ENCODE results near the gene FSTL3. TPM values are rescaled to one million over a fixed set of nuclear protein-coding genes. Genes with fewer than 3 reads are reported as not detected.

The FSTL3 gene
- total RNA-seq, 6 donors from 2014 or later = 109 to 335 (median 197) TPM

GRCh38 chr19:633068-633785 lies 43.0 kb upstream of the FSTL3 start, which contains the start of gene POLRMT:
POLRMT (minus strand) TSS chr19:633537; CDS start chr19:633512, 25 bp downstream.
- peak within 1 kb of the TSS; percentile 76 to 99 (median 88) for H3K4me3 ChIP-seq
- H3K36me3 ChIP-seq = peaks cover 0 to 23% (median 16%) of the 10 kb centered on the region in 4 donors
- no peaks in the 10 kb centered on the region for H3K27me3 ChIP-seq
- H3K9me3 ChIP-seq = no peaks in the 10 kb centered on the region
- peak within 1 kb of the TSS; percentile 67 to 76 (median 70) for H3K27ac ChIP-seq
- ATAC-seq (ENCODE audit: low FRiP score in 2 of 2) (peak; percentile 95 to 98), DNase-seq (peak; percentile 98 to 99)
- 0 to 1% methylated on average over 27 to 46 of the region's 67 CpGs for WGBS, 2 donors
- TF ChIP-seq POLR2A (IDR thresholded peaks at IDR 0.05) (peak in 1 of 4 donors; percentile 66), EP300 (IDR thresholded peaks at IDR 0.05) (no peak), POLR2AphosphoS5 (IDR thresholded peaks at IDR 0.05) (peak; percentile 75 to 81)
- TF ChIP-seq, protein P1, sequence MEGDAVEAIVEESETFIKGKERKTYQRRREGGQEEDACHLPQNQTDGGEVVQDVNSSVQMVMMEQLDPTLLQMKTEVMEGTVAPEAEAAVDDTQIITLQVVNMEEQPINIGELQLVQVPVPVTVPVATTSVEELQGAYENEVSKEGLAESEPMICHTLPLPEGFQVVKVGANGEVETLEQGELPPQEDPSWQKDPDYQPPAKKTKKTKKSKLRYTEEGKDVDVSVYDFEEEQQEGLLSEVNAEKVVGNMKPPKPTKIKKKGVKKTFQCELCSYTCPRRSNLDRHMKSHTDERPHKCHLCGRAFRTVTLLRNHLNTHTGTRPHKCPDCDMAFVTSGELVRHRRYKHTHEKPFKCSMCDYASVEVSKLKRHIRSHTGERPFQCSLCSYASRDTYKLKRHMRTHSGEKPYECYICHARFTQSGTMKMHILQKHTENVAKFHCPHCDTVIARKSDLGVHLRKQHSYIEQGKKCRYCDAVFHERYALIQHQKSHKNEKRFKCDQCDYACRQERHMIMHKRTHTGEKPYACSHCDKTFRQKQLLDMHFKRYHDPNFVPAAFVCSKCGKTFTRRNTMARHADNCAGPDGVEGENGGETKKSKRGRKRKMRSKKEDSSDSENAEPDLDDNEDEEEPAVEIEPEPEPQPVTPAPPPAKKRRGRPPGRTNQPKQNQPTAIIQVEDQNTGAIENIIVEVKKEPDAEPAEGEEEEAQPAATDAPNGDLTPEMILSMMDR (IDR thresholded peaks at IDR 0.05) = peak in 4 of 6 experiments; percentile 15 to 36 (median 24)
- peaks cover 22 to 31% (median 22%) of the 10 kb centered on the region in 4 donors for H3K4me1 ChIP-seq

GRCh38 chr19:633786-634639 lies 42.2 kb upstream of the FSTL3 start:
- Histone ChIP-seq H3K9me3 (no peaks in the 10 kb centered on the region), H3K27me3 (no peaks in the 10 kb centered on the region), H3K27ac (peak overlapping the region in 2 of 4 donors; percentile 67 to 76), H3K4me1 (peaks cover 27 to 37% (median 28%) of the 10 kb centered on the region in 4 donors), H3K36me3 (peaks cover 0 to 15% (median 9%) of the 10 kb centered on the region in 4 donors), H3K4me3 (peak overlapping the region; percentile 42 to 99 (median 88))
- 27 to 28% methylated on average over 31 to 32 of the region's 32 CpGs for WGBS, 2 donors
- ATAC-seq (ENCODE audit: low FRiP score in 2 of 2) = peak in 1 of 2 donors; percentile 4
- DNase-seq = peak in 1 of 2 donors; percentile 58
- TF ChIP-seq, protein P1 (IDR thresholded peaks at IDR 0.05) = no peak
- TF ChIP-seq POLR2AphosphoS5 (IDR thresholded peaks at IDR 0.05) (no peak), POLR2A (IDR thresholded peaks at IDR 0.05) (no peak)

DNA sequence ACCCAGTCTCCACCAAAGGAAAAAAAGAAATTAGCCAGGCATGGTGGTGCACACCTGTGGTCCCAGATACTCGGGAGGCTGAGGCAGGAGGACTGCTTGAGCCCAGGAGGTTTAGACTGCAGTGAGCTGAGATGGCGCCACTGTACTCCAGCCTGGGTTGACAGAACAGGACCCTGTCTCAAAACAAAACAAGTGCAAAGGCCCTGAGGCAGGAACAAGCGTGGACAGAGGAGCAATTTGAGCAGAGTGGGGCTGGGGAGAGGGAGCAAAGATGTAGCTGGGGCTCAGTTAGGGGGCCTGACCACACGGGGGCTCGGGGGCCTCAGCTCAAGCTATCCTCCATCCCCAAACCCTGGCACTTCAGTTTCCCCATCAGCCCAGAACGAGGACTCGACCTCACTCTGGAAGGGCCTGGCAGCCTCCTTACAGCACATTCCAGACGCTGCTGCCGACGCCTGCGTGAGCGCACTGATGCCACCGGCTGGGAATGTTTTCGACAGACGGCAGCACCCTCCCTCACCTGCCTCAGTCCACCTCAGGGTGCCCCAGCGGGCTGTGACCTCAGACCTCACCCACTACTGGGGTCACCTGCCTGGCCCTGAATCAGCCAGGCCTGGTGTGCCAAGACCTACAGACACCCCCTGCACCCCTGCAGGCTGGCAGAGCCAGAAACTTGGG lies 41.1 kb upstream of the FSTL3 start:
- H3K27me3 ChIP-seq = no peaks in the 10 kb centered on the region
- no peaks in the 10 kb centered on the region for H3K9me3 ChIP-seq
- ATAC-seq (ENCODE audit: low FRiP score in 2 of 2) (no peak), DNase-seq (peak in 1 of 2 donors; percentile 68)
- peaks cover 0 to 4% (median 2%) of the 10 kb centered on the region in 4 donors for H3K36me3 ChIP-seq
- no peak overlapping the region for H3K4me3 ChIP-seq
- 84 to 91% methylated on average over 5 to 16 of the region's 16 CpGs for WGBS, 2 donors
- H3K27ac ChIP-seq = no peak overlapping the region
- peaks cover 33 to 44% (median 36%) of the 10 kb centered on the region in 4 donors for H3K4me1 ChIP-seq
- no peak for TF ChIP-seq POLR2AphosphoS5 (IDR thresholded peaks at IDR 0.05)
- TF ChIP-seq POLR2A (IDR thresholded peaks at IDR 0.05) = no peak
- TF ChIP-seq, protein P1 (IDR thresholded peaks at IDR 0.05) = no peak
- no peak for TF ChIP-seq EP300 (IDR thresholded peaks at IDR 0.05)

DNA sequence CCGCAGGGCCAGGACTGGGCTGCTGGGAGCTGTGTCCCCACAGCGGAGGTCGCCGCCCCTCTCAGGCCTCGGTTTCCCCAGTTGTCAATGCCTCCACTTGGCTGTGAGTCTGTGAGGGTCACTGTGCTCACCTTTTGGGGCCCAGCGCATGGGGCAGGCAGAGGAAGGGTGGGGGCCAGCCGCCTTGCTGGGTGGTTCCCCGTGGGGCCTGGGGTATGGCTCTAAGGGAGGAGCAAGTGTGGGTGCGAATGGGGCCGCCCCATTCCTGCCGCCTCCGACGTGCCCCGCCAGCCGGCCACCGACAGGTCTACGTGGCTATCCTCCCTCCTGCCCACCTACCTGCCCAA lies 37.3 kb upstream of the FSTL3 start:
- Histone ChIP-seq H3K4me3 (peak overlapping the region in 3 of 4 donors; percentile 46 to 58 (median 56)), H3K4me1 (peaks cover 21 to 27% (median 23%) of the 10 kb centered on the region in 4 donors), H3K27ac (peak overlapping the region in 2 of 4 donors; percentile 10 to 39), H3K27me3 (no peaks in the 10 kb centered on the region), H3K36me3 (peaks cover 0 to under 1% (median 0%) of the 10 kb centered on the region in 4 donors), H3K9me3 (no peaks in the 10 kb centered on the region)
- TF ChIP-seq POLR2A (IDR thresholded peaks at IDR 0.05) = no peak
- TF ChIP-seq POLR2AphosphoS5 (IDR thresholded peaks at IDR 0.05) = no peak
- TF ChIP-seq, protein P1 (IDR thresholded peaks at IDR 0.05) = no peak
- TF ChIP-seq EP300 (IDR thresholded peaks at IDR 0.05) = no peak
- DNase-seq = no peak
- no peak for ATAC-seq (ENCODE audit: low FRiP score in 2 of 2)
- 57% methylated on average over 17 of the region's 17 CpGs; no CpG with 5 or more reads in 1 of the 2 donors for WGBS, 2 donors
